Measurements from ENCODE around the gene SPPL3. TPM values are rescaled to one million over a fixed set of nuclear protein-coding genes. Genes with fewer than 3 reads are reported as not detected.
A peak's percentile ranks its signal among the peaks of the same experiment; 100 is the strongest.

SPPL3 gene
- total RNA-seq, 1 experiment from 2014 or later = 18.8 TPM

DNA sequence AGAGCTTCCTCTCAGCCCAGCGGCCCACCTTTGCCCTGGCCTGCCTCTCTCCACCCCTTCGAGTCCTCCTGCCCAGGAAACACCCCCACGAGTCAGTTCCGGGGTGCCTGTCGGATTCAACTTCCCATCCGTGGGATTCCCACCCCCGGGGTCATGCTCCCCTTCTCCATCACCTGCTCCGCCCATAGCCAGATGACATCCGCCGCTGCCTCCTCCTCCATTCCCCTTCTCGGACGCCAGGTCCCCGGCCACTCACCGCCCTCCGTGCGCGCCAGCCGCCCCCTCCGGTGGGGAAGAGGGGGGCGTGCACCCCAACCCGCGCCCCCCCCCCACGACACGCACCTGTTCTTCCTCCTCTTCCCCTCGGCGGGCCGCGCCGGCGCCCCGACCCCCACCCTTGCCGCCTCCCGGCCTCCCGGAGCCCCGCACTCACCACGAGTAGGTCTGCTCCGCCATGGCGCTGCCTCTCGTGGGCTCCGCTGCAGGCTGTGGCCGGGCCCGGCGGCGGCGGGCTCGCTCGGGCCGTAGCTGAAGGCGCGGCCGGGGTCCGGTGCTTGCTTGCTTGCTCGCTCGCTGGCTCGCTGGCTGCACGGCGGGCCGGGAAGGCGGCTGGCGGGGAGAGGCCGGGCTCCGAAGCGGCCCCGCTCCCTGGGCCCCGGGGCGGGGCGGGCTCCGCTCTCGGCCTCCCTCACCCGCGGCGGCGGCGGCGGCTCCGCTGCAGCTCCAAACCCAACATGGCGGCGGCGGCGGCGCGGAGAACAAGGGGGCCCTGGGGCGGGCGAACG, 554 bp downstream of the SPPL3 start:
- H3K9me2 ChIP-seq (replicated peaks; ENCODE audit: low read length) = no peaks in the 10 kb centered on the region
- no peaks in the 10 kb centered on the region for H3F3A ChIP-seq (ENCODE audit: low read length, unreplicated experiment)
- peak overlapping the region; percentile 93 for H3K4me2 ChIP-seq (ENCODE audit: low read length)
- ChIA-PET CTCF (no interaction called here), POLR2A (ENCODE audit: unreplicated experiment) (interaction anchor here (0.6 kb wide), 2 partner anchors 46 to 79 kb away, joined by 3 to 6 read pairs; no protein-coding TSS in a partner anchor)
- H4K20me1 ChIP-seq (ENCODE audit: low read length) = peaks cover 16% of the 10 kb centered on the region; the same call in 1 of the 2 replicates
- ATAC-seq (peak; percentile 66), DNase-seq (peak; percentile 42)
- H3K27ac ChIP-seq (ENCODE audit: low read length) = 0 out of 2 replicates have a peak overlapping the region, but pooled peaks have one; percentile 4
- H3K9me3 ChIP-seq (ENCODE audit: low read length) = no peaks in the 10 kb centered on the region
- intact Hi-C loops (cut with micrococcal nuclease) = loop anchor here (5.0 to 10.0 kb wide), 3 partner anchors 46 to 191 kb away; partner anchors contain the start of gene UNC119B
- BruUV-seq (replicated peaks) = no TSS peak
- peaks cover 50% of the 10 kb centered on the region for H3K79me2 ChIP-seq (ENCODE audit: low read length)
- H2AFZ ChIP-seq (ENCODE audit: low read length) = peak overlapping the region; percentile 69
- peaks cover 20% of the 10 kb centered on the region for H3K4me1 ChIP-seq (ENCODE audit: insufficient read depth, low read length)
- H3K36me3 ChIP-seq (ENCODE audit: low read depth, low read length) = 0 out of 2 replicates have a peak, but pooled peaks cover 3% of the 10 kb centered on the region
- peak overlapping the region; percentile 86 for H3K9ac ChIP-seq (ENCODE audit: low read length)
- no peaks in the 10 kb centered on the region for H3K27me3 ChIP-seq (ENCODE audit: low read length)
- peak overlapping the region; percentile 94 for H3K4me3 ChIP-seq (ENCODE audit: low read length)
- no peak for TF ChIP-seq EZH2phosphoT487 (IDR thresholded peaks at IDR 0.05; ENCODE audit: borderline replicate concordance, low read length)
- no peak for TF ChIP-seq EZH2 (IDR thresholded peaks at IDR 0.05; ENCODE audit: low read length, unreplicated experiment)
- TF ChIP-seq, protein P1, sequence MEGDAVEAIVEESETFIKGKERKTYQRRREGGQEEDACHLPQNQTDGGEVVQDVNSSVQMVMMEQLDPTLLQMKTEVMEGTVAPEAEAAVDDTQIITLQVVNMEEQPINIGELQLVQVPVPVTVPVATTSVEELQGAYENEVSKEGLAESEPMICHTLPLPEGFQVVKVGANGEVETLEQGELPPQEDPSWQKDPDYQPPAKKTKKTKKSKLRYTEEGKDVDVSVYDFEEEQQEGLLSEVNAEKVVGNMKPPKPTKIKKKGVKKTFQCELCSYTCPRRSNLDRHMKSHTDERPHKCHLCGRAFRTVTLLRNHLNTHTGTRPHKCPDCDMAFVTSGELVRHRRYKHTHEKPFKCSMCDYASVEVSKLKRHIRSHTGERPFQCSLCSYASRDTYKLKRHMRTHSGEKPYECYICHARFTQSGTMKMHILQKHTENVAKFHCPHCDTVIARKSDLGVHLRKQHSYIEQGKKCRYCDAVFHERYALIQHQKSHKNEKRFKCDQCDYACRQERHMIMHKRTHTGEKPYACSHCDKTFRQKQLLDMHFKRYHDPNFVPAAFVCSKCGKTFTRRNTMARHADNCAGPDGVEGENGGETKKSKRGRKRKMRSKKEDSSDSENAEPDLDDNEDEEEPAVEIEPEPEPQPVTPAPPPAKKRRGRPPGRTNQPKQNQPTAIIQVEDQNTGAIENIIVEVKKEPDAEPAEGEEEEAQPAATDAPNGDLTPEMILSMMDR (conservative IDR thresholded peaks at IDR 0.05; ENCODE audit: low read depth, low read length) = no peak

DNA sequence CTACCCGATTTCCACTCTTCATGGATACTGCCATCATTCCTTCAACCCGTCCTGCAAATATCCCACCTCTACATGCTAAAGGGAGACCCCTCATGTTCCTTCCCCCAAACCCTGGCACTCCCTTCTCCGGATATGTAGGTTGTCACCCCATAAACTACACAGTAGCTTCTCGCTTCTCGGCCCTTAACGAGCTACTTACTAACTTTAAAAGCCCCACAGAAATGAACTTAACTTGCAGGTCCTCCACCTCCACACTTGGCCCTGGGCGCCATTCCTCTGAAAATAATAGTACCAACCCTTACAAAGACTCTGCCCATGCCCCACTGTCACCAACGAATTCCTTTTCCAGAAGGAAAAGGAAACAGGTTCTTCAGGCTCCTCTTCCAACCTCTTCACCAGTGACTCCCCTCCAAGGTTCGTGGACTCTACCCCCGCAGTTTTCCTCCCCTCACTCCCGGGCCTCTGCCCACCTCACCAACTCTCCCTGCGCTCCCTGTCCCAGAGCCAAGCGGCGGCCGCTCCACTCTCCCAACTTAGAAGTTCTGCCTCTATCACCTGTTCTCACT, 1.2 kb downstream of the SPPL3 start:
- ChIA-PET CTCF (interaction anchor here (0.6 kb wide), 1 partner anchor 455 kb away, joined by 7 read pairs; no protein-coding TSS in a partner anchor), POLR2A (ENCODE audit: unreplicated experiment) (interaction anchor here (0.6 kb wide), 1 partner anchor 80 kb away, joined by 3 read pairs; no protein-coding TSS in a partner anchor)
- H3K9me2 ChIP-seq (replicated peaks; ENCODE audit: low read length) = no peaks in the 10 kb centered on the region
- H3K36me3 ChIP-seq (ENCODE audit: low read depth, low read length) = 0 out of 2 replicates have a peak, but pooled peaks cover 6% of the 10 kb centered on the region
- ATAC-seq (no peak; the same call in 1 of the 2 replicates), DNase-seq (peak; percentile 30)
- H3F3A ChIP-seq (ENCODE audit: low read length, unreplicated experiment) = no peaks in the 10 kb centered on the region
- H3K4me2 ChIP-seq (ENCODE audit: low read length) = peak overlapping the region; percentile 93
- intact Hi-C loops (cut with micrococcal nuclease) = loop anchor here (5.0 to 10.0 kb wide), 3 partner anchors 46 to 191 kb away; partner anchors contain the start of gene UNC119B
- peak overlapping the region; percentile 94 for H3K4me3 ChIP-seq (ENCODE audit: low read length)
- peak overlapping the region; percentile 69 for H2AFZ ChIP-seq (ENCODE audit: low read length)
- H3K27me3 ChIP-seq (ENCODE audit: low read length) = no peaks in the 10 kb centered on the region
- H3K9me3 ChIP-seq (ENCODE audit: low read length) = no peaks in the 10 kb centered on the region
- H3K4me1 ChIP-seq (ENCODE audit: insufficient read depth, low read length) = peaks cover 20% of the 10 kb centered on the region
- no TSS peak for BruUV-seq (replicated peaks)
- peaks cover 57% of the 10 kb centered on the region for H3K79me2 ChIP-seq (ENCODE audit: low read length)
- TF ChIP-seq EZH2phosphoT487 (IDR thresholded peaks at IDR 0.05; ENCODE audit: borderline replicate concordance, low read length) = no peak
- TF ChIP-seq, protein P1 (conservative IDR thresholded peaks at IDR 0.05; ENCODE audit: low read depth, low read length) = no peak
- TF ChIP-seq EZH2 (IDR thresholded peaks at IDR 0.05; ENCODE audit: low read length, unreplicated experiment) = no peak
- H4K20me1 ChIP-seq (ENCODE audit: low read length) = peaks cover 16% of the 10 kb centered on the region; the same call in 1 of the 2 replicates
- H3K9ac ChIP-seq (ENCODE audit: low read length) = peak overlapping the region; percentile 86
- no peak overlapping the region for H3K27ac ChIP-seq (ENCODE audit: low read length)

Measured in PC-3 (cell line).